Measurements from ENCODE around the gene ASXL2.

DNA sequence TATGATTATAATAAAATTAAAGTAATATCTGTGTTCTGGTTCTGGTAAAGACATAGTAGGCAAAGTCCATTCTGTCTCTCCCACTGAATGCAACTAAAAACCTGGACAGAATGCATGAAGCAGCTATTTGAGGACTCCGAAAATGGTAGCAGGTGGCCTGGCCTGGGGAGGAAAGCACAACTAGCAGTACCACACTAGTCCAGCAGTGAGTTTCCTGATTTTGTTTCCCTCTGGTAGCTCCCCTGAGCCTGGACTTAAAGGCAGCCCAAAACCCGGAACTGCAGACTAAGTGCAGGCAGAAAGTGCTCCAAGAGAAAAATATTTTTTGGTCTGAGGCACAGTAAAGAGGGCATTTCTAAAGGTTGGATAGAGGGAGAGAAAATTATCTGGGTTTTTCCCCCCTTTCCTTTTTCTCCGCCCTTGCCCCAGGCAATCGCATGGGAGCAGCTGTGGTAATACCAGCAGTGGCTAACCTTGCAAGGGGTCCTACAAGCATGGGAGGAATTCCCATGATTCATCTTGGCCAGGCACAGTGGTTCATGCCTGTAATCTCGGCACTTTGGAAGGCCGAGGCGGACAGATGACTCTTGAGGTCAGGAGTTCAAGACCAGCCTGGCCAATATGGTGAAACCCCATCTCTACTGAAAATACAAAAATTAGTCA, 32.3 kb downstream of the ASXL2 start:
- TF ChIP-seq, protein P1, sequence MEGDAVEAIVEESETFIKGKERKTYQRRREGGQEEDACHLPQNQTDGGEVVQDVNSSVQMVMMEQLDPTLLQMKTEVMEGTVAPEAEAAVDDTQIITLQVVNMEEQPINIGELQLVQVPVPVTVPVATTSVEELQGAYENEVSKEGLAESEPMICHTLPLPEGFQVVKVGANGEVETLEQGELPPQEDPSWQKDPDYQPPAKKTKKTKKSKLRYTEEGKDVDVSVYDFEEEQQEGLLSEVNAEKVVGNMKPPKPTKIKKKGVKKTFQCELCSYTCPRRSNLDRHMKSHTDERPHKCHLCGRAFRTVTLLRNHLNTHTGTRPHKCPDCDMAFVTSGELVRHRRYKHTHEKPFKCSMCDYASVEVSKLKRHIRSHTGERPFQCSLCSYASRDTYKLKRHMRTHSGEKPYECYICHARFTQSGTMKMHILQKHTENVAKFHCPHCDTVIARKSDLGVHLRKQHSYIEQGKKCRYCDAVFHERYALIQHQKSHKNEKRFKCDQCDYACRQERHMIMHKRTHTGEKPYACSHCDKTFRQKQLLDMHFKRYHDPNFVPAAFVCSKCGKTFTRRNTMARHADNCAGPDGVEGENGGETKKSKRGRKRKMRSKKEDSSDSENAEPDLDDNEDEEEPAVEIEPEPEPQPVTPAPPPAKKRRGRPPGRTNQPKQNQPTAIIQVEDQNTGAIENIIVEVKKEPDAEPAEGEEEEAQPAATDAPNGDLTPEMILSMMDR (IDR thresholded peaks at IDR 0.05), result no peak
- no peak for TF ChIP-seq POLR2A (IDR thresholded peaks at IDR 0.05)

Measured in body of pancreas (tissue), 4 donors.